CD4-positive, alpha-beta T cell treated with Interleukin-1 beta for 1 hour (primary cell): Measurements from ENCODE around the gene COLGALT1.
"Not testable (repeated sequence)": the region's sequence is repeated elsewhere in the genome, so short reads cannot be mapped to it uniquely, and the experiment has no call there.

Source experiments
- DNase-seq, 2 donors: peaks; one replicate each; pipeline ENCODE4 v3.0.0-alpha.2; 2020 to 2022

COLGALT1 gene

GRCh38 chr19:17562561-17562960, 7.1 kb downstream of the COLGALT1 start:
- DNase-seq, result no peak

DNA sequence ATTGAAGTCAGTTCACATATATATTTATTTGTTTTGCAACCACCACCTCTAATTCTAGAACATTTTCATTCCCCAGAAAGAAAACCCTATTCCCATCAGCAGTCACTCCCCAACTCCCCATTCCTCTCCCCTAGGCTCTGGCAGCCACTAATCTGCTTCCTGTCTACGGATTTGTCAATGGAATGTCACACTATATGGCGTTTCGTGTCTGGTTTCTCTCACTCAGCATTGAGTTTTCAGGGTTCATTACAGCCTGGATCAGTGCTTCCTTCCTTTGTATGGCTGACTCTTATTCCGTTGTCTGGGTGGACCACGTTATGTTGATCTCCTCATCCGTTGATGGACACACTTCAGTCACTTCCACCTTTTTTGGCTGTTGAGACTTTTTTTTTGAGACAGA, 9.3 kb downstream of the COLGALT1 start:
- no peak for DNase-seq

GRCh38 chr19:17565611-17566010, 10.2 kb downstream of the COLGALT1 start:
- no peak for DNase-seq

DNA sequence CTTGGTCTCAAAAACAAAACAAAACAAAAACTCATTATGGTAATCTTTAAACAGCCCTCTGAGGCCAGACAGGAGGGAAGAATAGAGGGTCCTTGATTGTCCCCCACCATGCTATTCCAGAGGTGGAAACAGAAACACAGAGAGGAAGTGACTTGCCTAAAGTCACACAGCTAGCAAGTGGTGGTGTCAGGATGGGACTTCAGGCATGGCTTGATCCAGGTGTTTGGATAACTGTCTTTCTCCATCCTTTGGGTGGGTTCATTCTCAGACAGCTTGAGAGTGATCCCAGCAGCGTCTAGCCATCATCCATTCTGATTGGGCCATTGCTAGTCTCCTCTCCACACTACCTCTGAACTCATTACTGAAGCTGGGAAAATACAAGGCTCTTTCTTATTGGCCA, 12.5 kb downstream of the COLGALT1 start:
- no peak for DNase-seq

- not testable (repeated sequence) for DNase-seq
Observed at GRCh38 chr19:17570291-17570690, 14.8 kb downstream of the COLGALT1 start.

DNA sequence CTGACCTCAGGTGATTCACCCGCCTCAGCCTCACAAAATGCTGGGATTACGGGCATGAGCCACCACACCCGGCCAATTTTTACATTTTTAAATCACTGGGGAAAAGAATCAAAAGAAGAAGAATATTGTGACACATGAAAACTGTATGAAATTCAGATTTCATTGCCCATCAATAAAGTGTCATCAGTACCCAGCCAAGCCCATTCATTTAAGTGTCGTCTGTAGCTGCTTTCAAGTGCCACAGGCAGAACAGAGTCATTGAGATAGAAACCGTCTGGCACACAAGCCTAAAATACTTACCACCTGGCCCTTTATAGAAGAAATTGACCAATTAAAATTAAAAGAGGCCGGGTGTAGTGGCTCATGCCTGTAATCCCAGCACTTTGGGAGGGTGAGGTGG, 15.3 kb downstream of the COLGALT1 start:
- DNase-seq, result no peak

GRCh38 chr19:17572638-17573037, 17.2 kb downstream of the COLGALT1 start:
- DNase-seq, result no peak

GRCh38 chr19:17575871-17576757, 20.7 kb downstream of the COLGALT1 start:
- DNase-seq, result no peak

DNA sequence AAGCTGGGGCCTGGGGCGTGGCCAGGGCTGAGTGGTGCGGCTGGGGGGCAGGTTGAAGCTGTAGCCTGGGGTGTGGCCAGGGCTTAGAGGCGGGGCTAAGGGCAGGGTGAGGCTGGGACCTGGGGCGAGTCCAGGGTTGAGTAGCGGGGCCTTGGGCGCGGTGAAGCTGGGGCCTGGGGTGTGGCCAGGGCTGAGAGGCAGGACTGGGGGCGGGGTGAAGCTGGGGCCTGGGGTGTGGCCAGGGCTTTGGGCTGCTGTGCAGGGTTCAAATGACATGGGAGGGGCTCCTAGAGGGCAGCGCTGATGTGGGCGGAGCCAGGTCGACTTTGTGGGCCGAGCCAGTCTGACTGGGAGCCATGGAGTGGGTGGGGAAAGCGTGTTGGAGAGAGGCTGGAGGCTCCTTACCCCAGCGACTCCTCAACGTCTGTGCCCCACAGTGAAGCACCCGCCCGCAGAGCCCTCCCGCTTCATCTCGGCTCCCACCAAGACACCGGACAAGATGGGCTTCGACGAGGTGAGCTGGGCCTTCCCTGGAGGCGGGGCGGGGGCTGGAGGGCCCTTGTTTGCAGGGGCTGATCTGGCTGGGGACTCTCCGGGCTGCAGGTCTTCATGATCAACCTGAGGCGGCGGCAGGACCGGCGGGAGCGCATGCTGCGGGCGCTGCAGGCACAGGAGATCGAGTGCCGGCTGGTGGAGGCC, 21.5 kb downstream of the COLGALT1 start:
- peak in 1 of 2 donors; percentile 25 for DNase-seq

- DNase-seq, result no peak
Observed at GRCh38 chr19:17577457-17578097, 22.1 kb downstream of the COLGALT1 start.

DNA sequence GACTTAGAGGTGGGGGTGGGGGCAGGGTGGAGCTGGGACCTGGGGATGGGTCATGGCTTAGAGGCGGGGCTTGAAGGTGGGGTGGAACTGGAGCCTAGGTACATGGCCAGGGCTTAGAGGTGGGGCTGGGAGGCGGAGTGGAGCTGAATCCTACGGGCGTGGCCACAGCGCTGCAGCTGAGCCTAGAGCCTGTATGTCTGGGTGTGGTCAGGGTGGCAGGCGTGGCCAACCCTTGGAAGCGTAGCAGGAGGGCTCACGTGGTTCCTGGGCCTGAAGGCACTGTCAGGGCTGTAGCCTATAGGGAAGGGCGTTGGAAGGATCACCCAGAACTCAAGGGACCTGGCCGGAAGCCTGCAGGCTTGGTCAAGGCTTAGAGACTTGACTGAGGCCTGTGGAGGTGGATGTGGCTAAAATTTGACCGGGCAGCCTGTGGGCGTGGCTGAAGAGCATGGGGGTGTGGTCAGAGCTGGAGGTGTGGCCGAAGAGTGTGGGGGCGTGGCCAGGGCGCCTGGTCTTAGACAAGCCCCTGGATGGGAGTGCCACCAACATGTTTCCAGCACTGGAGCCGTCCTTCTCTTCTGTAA, 24.3 kb downstream of the COLGALT1 start:
- DNase-seq, result peak in 1 of 2 donors; percentile 49

DNA sequence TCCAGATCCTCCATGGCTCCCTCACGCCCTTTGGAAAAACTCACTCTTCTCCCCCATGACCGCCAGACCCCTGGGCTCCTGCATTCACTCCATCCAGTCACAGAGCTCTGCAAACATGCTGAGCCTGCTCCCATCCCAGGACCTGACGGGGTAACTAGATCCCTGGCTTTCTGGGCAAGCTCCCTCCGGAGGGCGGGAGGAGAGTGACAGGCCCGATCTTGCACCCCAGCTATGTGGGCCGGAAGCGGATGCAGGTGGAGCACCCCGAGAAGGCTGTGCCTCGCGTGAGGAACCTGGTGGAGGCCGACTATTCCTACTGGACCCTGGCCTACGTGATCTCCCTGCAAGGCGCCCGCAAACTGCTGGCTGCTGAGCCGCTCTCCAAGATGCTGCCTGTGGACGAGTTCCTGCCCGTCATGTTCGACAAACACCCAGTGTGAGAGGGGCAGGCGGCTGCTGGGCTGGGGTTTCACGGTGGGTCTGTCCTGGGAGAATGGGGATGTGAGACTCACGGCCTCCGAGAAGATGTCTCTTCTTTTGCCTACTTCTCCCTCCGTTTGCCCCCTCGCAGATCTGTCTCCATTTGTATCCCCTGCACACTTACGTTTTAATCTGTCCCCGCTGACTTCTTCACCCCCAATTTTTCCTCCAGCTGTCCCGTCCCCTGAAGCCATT, 25.2 kb downstream of the COLGALT1 start:
- no peak for DNase-seq

- no peak for DNase-seq
Observed at GRCh38 chr19:17581211-17581874, 25.9 kb downstream of the COLGALT1 start.

DNA sequence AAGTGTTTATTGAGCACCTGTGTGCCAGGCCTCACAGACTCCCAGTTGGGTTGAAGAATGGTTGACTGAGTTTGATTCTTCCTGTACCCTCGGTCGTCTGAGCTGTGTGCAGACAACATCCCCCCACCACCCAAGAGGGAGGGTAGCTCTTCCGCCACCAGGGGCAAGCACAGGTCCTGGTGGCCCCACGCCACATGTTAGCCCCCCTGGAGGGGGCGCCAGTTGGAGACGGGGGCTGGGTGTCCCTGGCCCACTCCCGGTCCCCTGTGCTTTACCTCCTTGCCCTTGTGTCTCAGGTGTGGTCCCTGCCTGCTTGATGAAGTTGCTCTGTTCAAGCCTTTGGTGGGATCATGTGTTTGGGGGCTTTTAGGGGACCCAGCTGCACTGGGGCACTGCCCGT, 27.2 kb downstream of the COLGALT1 start:
- no peak for DNase-seq

GRCh38 chr19:17584132-17584531, 28.7 kb downstream of the COLGALT1 start:
- DNase-seq, result no peak

DNA sequence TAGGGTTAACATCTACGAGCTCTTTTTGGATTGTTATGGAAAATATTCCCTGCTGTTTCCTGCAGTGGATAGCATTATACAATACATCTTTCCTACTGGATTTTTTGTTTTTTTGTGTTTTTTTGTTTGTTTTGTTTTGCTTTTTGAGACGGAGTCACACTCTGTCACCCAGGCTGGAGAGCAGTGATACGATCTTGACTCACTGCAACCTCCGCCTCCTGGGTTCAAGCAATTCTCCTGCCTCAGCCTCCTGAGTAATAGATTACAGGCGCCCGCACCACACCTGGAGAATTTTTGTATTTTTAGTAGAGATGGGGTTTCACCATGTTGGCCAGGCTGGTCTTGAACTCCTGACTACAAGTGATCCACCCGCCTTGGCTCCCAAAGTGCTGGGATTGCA, 29.9 kb downstream of the COLGALT1 start:
- not testable (repeated sequence) for DNase-seq

GRCh38 chr19:17590866-17591265, 35.4 kb downstream of the COLGALT1 start:
- DNase-seq, result no peak

DNA sequence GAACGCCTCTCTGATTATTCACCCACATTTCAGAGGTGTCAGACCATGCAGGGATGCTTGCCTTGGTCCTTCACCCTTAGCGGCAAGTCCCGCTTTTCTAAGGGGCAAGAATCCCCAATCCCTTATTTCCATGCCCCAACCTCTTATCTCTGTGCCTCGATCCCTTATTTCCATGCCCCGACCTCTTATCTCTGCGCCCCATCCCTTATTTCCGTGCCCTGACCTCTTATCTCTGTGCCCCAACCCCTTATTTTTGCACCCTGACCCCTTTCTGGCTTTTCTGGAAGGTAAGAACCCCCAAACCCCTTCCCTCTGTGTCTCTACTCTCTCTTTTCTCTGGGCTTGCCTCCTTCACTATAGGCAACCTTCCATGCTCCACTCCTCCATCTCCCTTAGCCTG, 38.8 kb downstream of the COLGALT1 start:
- not testable (repeated sequence) for DNase-seq

- not testable (repeated sequence) for DNase-seq
Observed at GRCh38 chr19:17598063-17598462, 42.6 kb downstream of the COLGALT1 start.

GRCh38 chr19:17598953-17599352, 43.5 kb downstream of the COLGALT1 start:
- no peak for DNase-seq

- no peak for DNase-seq
Observed at GRCh38 chr19:17599780-17600179, 44.3 kb downstream of the COLGALT1 start.

- no peak for DNase-seq
Observed at GRCh38 chr19:17601683-17602082, 46.2 kb downstream of the COLGALT1 start.
